OCI-M1 (cell line): ENCODE measurements around the gene CSK.
"Not testable (repeated sequence)": the region's sequence is repeated elsewhere in the genome, so short reads cannot be mapped to it uniquely, and the experiment has no call there.

Experiments
- DNase-seq: peaks from one replicate; lab custom pipeline; 2025; lab: John Stamatoyannopoulos, UW

The CSK gene

GRCh38 chr15:74781431-74782258 is at the start of gene CSK:
Gene CSK (plus strand): TSS chr15:74782080. CDS start chr15:74798298, 16,218 bp downstream.
- peak; percentile 78 for DNase-seq

- DNase-seq: no peak
These were observed 49.0 kb upstream of the CSK start for GRCh38 chr15:74732846-74733245.

- DNase-seq: no peak
These were observed 48.6 kb upstream of the CSK start for GRCh38 chr15:74733269-74733668.

- DNase-seq: no peak
These were observed 46.6 kb upstream of the CSK start for GRCh38 chr15:74735305-74735704.

GRCh38 chr15:74738239-74738638 is 43.6 kb upstream of the CSK start:
- DNase-seq: not testable (repeated sequence)

GRCh38 chr15:74742422-74742821 is 39.5 kb upstream of the CSK start:
- DNase-seq: no peak

GRCh38 chr15:74746389-74746788 is 35.5 kb upstream of the CSK start:
- no peak for DNase-seq

- no peak for DNase-seq
These were observed 33.4 kb upstream of the CSK start, which contains the start of gene CYP1A2 for GRCh38 chr15:74748322-74748946. Gene CYP1A2 (plus strand): TSS chr15:74748845. CDS start chr15:74749739, 894 bp downstream.

GRCh38 chr15:74749832-74750231 is 32.0 kb upstream of the CSK start:
- no peak for DNase-seq

- no peak for DNase-seq
These were observed 31.1 kb upstream of the CSK start for GRCh38 chr15:74750751-74751150.

GRCh38 chr15:74752011-74752410 is 29.9 kb upstream of the CSK start:
- DNase-seq: no peak

- DNase-seq: no peak
These were observed 29.3 kb upstream of the CSK start for GRCh38 chr15:74752531-74752930.

GRCh38 chr15:74754593-74755215 is 27.2 kb upstream of the CSK start:
- no peak for DNase-seq

GRCh38 chr15:74758736-74759135 is 23.1 kb upstream of the CSK start:
- DNase-seq: no peak

- DNase-seq: no peak
These were observed 19.1 kb upstream of the CSK start for GRCh38 chr15:74762791-74763150.

- DNase-seq: no peak
These were observed 18.5 kb upstream of the CSK start for GRCh38 chr15:74763416-74763815.

- DNase-seq: no peak
These were observed 14.4 kb upstream of the CSK start for GRCh38 chr15:74767167-74768098.

- peak; percentile 49 for DNase-seq
These were observed 13.6 kb upstream of the CSK start for GRCh38 chr15:74768099-74768770.

- DNase-seq: peak; percentile 74
These were observed 13.0 kb upstream of the CSK start for GRCh38 chr15:74768771-74769342.

- no peak for DNase-seq
These were observed 12.3 kb upstream of the CSK start for GRCh38 chr15:74769463-74770025.
